ENCODE results near the gene MGA. TPM values are rescaled to one million over a fixed set of nuclear protein-coding genes. Genes with fewer than 3 reads are reported as not detected.

Gene MGA
- total and polyA plus RNA-seq, 2 donors (not counting 3 experiments of a cell fraction or from before 2014, with no cell fraction given), result 4.1 to 36.5 TPM

GRCh38 chr15:41651373-41651772 lies 8.8 kb upstream of the MGA start:
- DNase-seq (ENCODE audit: low read depth, low spot score) (no peak), FAIRE-seq (no peak)
- dilution Hi-C loops (cut with MboI; ENCODE audit: extremely low pct_ligation_motif_present, low sequenced_read_pairs) (no loop called here), intact Hi-C loops (cut with micrococcal nuclease) (no loop called here)
- Histone ChIP-seq H3K4me3 (replicated peaks in 1 of 3; ENCODE audit: insufficient read depth in 1 of 3, low read depth in 1 of 3, low read length in 3 of 3) (no peak overlapping the region), H3K4me2 (ENCODE audit: insufficient read depth, low read length) (no peak overlapping the region), H3K79me2 (ENCODE audit: control insufficient read depth, insufficient read depth, low read length) (no peaks in the 10 kb centered on the region), H3K9me3 (replicated peaks; ENCODE audit: control insufficient read depth, insufficient read depth, low read length) (no peaks in the 10 kb centered on the region), H3K27me3 (ENCODE audit: control insufficient read depth in 2 of 2, insufficient read depth in 2 of 2, low read length in 2 of 2) (no peaks in the 10 kb centered on the region), H3K9me1 (replicated peaks; ENCODE audit: control insufficient read depth, extremely low read depth, insufficient read depth, low read length) (no peaks in the 10 kb centered on the region), H3K9ac (replicated peaks; ENCODE audit: extremely low read depth, insufficient read depth, low read length) (no peak overlapping the region), H3K36me3 (ENCODE audit: control insufficient read depth in 2 of 2, extremely low read depth in 1 of 2, insufficient read depth in 2 of 2, low read length in 2 of 2) (no peaks in the 10 kb centered on the region), H3K4me1 (ENCODE audit: control insufficient read depth, extremely low read depth, insufficient read depth, low read length) (no peaks in the 10 kb centered on the region), H2AFZ (ENCODE audit: low read depth, low read length) (no peak overlapping the region), H4K20me1 (replicated peaks; ENCODE audit: control insufficient read depth, extremely low read depth, insufficient read depth, low read length) (no peaks in the 10 kb centered on the region), H3K27ac (ENCODE audit: insufficient read depth, low read depth, low read length) (no peak overlapping the region)
- ChIA-PET CTCF (interaction anchor here (1.2 kb wide), 1 partner anchor 48 kb away, joined by 3 read pairs; no protein-coding TSS in a partner anchor), POLR2A (no interaction called here)
- no peak for TF ChIP-seq MAX (IDR thresholded peaks at IDR 0.05; ENCODE audit: insufficient read depth, insufficient read length)
- no peak for TF ChIP-seq POLR2AphosphoS5 (IDR thresholded peaks at IDR 0.05; ENCODE audit: insufficient read depth, low read depth, low read length)
- TF ChIP-seq MYC (IDR thresholded peaks at IDR 0.05; ENCODE audit: low read depth, low read length), result no peak
- TF ChIP-seq JUN (IDR thresholded peaks at IDR 0.05; ENCODE audit: borderline replicate concordance, insufficient read depth, insufficient read length, low read depth), result no peak
- TF ChIP-seq EZH2 (IDR thresholded peaks at IDR 0.05; ENCODE audit: borderline replicate concordance, low read depth, low read length, severe bottlenecking), result no peak
- TF ChIP-seq GATA2 (IDR thresholded peaks at IDR 0.05; ENCODE audit: insufficient read depth, insufficient read length, low read depth, low read length), result no peak
- no peak for TF ChIP-seq FOS (IDR thresholded peaks at IDR 0.05; ENCODE audit: borderline replicate concordance, insufficient read depth, low read length)
- no TSS peak for BruUV-seq (replicated peaks)

GRCh38 chr15:41653760-41654159 lies 6.4 kb upstream of the MGA start:
- POLR2A ChIA-PET, result no interaction called here
- H3K36me3 ChIP-seq (ENCODE audit: control insufficient read depth in 2 of 2, extremely low read depth in 1 of 2, insufficient read depth in 2 of 2, low read length in 2 of 2), result no peaks in the 10 kb centered on the region
- peaks cover 0 to 5% of the 10 kb centered on the region in 2 experiments for H3K27me3 ChIP-seq (ENCODE audit: control insufficient read depth in 2 of 2, insufficient read depth in 2 of 2, low read length in 2 of 2)
- no peaks in the 10 kb centered on the region for H4K20me1 ChIP-seq (replicated peaks; ENCODE audit: control insufficient read depth, extremely low read depth, insufficient read depth, low read length)
- H3K27ac ChIP-seq (ENCODE audit: insufficient read depth, low read depth, low read length), result no peak overlapping the region
- H2AFZ ChIP-seq (ENCODE audit: low read depth, low read length), result no peak overlapping the region
- H3K4me2 ChIP-seq (ENCODE audit: insufficient read depth, low read length), result no peak overlapping the region
- no peaks in the 10 kb centered on the region for H3K9me3 ChIP-seq (replicated peaks; ENCODE audit: control insufficient read depth, insufficient read depth, low read length)
- TF ChIP-seq EZH2 (IDR thresholded peaks at IDR 0.05; ENCODE audit: borderline replicate concordance, low read depth, low read length, severe bottlenecking) (no peak), POLR2AphosphoS5 (IDR thresholded peaks at IDR 0.05; ENCODE audit: insufficient read depth, low read depth, low read length) (no peak), JUN (IDR thresholded peaks at IDR 0.05; ENCODE audit: borderline replicate concordance, insufficient read depth, insufficient read length, low read depth) (no peak), POLR2A (IDR thresholded peaks at IDR 0.05; ENCODE audit: low read depth, low read length) (no peak), CTCF (IDR thresholded peaks at IDR 0.05; ENCODE audit: extremely low read depth in 1 of 2, insufficient read depth in 1 of 2, low read depth in 1 of 2, low read length in 2 of 2) (no peak), MAX (IDR thresholded peaks at IDR 0.05; ENCODE audit: insufficient read depth, insufficient read length) (no peak), MYC (IDR thresholded peaks at IDR 0.05; ENCODE audit: low read depth, low read length) (no peak), GATA2 (IDR thresholded peaks at IDR 0.05; ENCODE audit: insufficient read depth, insufficient read length, low read depth, low read length) (no peak), FOS (IDR thresholded peaks at IDR 0.05; ENCODE audit: borderline replicate concordance, insufficient read depth, low read length) (no peak)
- intact Hi-C loops (cut with micrococcal nuclease), result no loop called here
- H3K4me3 ChIP-seq (replicated peaks in 1 of 3; ENCODE audit: insufficient read depth in 1 of 3, low read depth in 1 of 3, low read length in 3 of 3), result no peak overlapping the region
- no peaks in the 10 kb centered on the region for H3K79me2 ChIP-seq (ENCODE audit: control insufficient read depth, insufficient read depth, low read length)
- FAIRE-seq, result no peak
- DNase-seq (ENCODE audit: low read depth, low spot score), result no peak
- H3K9me1 ChIP-seq (replicated peaks; ENCODE audit: control insufficient read depth, extremely low read depth, insufficient read depth, low read length), result no peaks in the 10 kb centered on the region
- CTCF ChIA-PET, result interaction anchor here (0.6 to 1.6 kb wide), 5 partner anchors 12 to 50 kb away, joined by 3 to 4 read pairs (median 3); no protein-coding TSS in a partner anchor
- H3K9ac ChIP-seq (replicated peaks; ENCODE audit: extremely low read depth, insufficient read depth, low read length), result no peak overlapping the region
- no TSS peak for BruUV-seq (replicated peaks)
- no peaks in the 10 kb centered on the region for H3K4me1 ChIP-seq (ENCODE audit: control insufficient read depth, extremely low read depth, insufficient read depth, low read length)
- dilution Hi-C loops (cut with MboI; ENCODE audit: extremely low pct_ligation_motif_present, low sequenced_read_pairs), result no loop called here

Measured in endothelial cell of umbilical vein (primary cell).